Stimulated activated CD8-positive, alpha-beta memory T cell treated with anti-CD3 and anti-CD28 coated beads, Interleukin-7, amount 100 ng/mL, for 48 hours (primary cell): ENCODE data around the gene SPRY2.
A peak's percentile ranks its signal among the peaks of the same experiment; 100 is the strongest.
"Not testable (repeated sequence)": the region's sequence is repeated elsewhere in the genome, so short reads cannot be mapped to it uniquely, and the experiment has no call there.

Experiments used
- DNase-seq, 2 donors: peaks; one replicate each; pipeline ENCODE4 v3.0.0-alpha.2; 2020; ENCODE audit warnings: low read depth in 1 of 2; ENCODE audit errors: extremely low read depth in 1 of 2

The SPRY2 gene

GRCh38 chr13:80355496-80356094, 14.7 kb upstream of the SPRY2 start:
- not testable (repeated sequence) for DNase-seq

GRCh38 chr13:80348750-80349149, 7.8 kb upstream of the SPRY2 start:
- DNase-seq = no peak

GRCh38 chr13:80348314-80348713, 7.4 kb upstream of the SPRY2 start:
- DNase-seq = no peak

GRCh38 chr13:80345771-80346510, 5.0 kb upstream of the SPRY2 start:
- no peak for DNase-seq

DNA sequence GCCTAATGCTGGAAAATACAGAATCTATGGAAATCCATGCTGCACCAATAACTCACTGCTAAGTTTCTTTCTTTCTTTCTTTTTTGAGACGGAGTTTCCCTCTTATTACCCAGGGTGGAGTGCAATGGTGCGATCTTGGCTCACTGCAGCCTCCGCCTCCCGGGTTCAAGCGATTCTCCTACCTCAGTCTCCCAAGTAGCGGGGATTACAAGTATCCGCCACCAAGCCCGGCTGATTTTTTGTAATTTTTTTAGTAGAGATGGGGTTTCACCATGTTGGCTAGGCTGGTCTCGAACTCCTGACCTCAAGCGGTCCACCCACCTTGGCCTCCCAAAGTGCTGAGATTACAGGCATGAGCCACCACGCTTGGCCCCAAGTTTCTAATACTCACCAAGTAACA, 3.1 kb upstream of the SPRY2 start:
- DNase-seq = not testable (repeated sequence)

DNA sequence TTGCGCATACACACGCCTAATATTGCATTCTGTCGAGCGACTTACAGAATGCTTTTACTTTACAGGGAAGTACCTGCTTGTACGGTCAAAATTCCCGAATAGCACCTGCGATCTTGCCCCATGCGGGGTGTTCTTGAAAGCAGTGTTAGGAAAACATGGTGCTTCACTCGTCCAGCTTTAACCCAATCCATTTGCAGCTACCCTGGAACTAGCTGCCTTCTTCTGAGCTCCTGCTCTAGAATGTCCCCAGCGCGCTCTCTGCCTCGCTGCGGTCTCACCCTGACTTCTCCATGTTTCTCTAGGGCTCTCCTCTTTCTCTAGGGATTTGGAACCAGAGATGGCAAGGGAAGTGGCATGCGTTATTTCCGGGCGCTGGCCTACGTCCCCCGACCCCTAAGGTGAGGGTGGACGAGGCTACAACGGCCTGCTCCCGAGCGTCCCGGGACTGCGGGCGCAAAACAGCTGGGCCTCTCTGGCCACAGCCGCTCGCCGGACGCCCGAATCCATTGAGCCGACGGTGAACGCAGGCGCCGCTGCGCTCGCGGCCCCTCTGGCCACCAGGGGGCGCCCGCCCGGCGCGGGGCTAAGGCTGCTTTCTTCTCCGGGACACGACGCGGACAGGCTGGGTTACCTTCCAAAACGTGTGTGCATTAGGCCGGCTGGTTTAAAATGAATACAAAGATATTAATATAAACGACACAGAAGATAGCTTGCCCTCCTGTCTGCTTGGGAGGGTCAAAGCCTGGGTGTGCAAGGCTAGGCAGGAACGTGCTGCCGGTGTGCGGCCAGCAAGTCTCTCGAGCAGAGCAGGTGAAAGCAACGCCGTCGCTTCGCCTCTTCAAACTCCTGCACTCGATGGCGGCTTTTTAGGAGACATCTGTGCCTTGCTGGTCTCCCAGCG, 1.8 kb upstream of the SPRY2 start:
- peak in 1 of 2 donors; percentile 46 for DNase-seq

DNA sequence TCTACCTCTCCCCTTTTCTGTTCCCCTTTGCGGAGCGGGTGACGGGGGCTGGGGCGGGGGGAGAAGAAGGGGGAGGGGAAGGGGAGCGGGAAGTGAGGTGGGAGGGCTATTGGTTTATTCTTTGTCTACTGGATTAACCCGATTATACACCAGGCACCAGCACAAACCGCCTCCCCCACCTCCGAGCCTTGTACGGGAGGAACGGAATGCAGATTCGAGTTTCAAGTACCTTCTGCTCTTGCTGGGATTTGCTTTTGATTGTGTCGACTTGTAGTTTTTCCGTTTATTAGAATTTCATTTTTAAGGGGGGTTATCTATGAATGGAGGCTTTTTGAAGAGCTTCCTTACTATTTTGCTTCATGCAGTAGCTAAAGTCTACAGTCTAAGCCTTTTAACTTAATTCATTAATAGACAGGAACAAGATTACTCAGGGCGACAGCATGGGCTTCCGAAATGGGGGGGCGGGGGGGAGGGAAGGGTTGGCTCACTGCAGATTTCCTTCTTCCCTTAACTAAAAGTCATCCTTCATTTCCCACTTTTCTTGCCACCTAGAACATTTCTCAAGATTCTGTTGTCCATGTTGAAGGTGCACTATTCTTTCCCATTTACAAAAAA, 937 bp upstream of the SPRY2 start:
- DNase-seq = no peak

GRCh38 chr13:80340651-80341100, 250 bp downstream of the SPRY2 start:
- DNase-seq = no peak

- no peak for DNase-seq
Measured at GRCh38 chr13:80339912-80340650, 845 bp downstream of the SPRY2 start.

GRCh38 chr13:80339563-80339911, 1.4 kb downstream of the SPRY2 start:
- DNase-seq = no peak

- no peak for DNase-seq
Measured at GRCh38 chr13:80338781-80339562, 2.0 kb downstream of the SPRY2 start.

DNA sequence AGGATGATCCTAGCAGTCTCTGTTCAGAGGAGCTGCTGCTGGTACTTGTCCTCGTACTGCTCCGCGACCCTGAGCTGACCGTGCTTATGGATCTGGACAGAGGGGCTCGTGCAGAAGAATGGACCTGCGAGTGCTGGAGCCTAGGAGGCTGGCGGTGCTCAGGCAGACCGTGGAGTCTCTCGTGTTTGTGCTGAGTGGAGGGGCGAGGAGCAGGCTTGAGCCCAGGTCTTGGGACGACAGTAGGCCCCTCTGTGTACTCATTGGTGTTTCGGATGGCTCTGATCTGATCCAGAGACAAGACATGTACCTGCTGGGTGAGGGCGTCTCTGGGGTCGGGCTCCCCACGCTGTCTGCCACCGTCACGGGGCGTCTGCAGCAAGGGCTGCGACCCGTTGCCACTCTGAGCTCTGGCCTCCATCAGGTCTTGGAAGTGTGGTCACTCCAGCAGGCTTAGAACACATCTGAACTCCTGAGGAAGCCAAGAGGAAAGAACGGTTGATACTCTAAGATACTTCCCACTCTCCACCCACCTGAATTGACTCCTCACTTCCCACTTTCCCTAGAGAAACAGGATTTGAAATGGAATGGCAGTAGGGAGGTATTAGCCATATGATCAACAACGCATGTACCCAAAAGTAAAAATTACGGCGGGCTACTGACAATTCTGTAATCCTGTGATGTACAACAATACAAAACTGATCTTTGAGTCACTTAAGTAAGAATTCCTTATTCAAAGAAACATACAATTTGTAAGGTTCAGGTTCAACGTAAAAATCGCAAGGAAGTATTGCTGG, 3.4 kb downstream of the SPRY2 start:
- no peak for DNase-seq

GRCh38 chr13:80336776-80337287, 4.1 kb downstream of the SPRY2 start:
- DNase-seq = no peak

DNA sequence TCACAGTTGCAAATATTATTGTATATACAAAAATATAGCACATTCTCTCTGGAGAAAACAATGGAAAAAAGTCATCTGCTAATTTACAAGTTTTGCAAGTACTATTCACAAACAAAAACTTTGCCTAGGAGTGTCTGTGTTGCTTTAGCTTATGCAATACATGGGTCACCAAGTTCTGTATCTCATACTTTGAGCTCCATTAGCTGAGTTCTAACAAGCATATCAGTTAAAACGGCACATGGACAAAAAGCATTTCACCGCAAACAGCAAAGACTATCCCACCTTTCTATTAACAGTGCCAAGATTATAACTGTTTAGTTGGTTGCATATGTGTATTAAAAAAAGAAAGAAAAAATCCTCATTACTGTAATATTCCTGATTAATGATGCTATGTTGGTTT, 4.6 kb downstream of the SPRY2 start:
- DNase-seq = no peak

GRCh38 chr13:80334597-80335260, 6.2 kb downstream of the SPRY2 start:
- no peak for DNase-seq

DNA sequence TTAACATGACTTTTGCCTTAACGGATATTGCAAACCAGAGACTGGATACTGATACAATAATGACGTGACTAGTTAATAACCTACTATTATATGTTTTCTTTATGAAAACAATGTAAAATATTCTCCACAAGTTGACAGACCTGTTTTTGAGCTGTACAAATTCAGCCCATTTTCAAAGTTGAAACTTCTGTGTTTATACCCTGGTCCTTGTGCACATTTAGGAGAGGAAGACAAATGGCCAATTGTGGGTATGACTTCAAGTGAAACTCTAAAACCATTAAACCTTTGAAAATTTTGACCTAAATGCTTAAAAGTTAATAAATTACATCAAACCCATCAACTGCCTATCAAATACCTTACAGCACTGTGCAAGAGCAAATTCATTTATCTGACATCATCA, 8.9 kb downstream of the SPRY2 start:
- DNase-seq = no peak

- DNase-seq = no peak
Measured at GRCh38 chr13:80329250-80329649, 11.7 kb downstream of the SPRY2 start.

GRCh38 chr13:80319004-80319403, 21.9 kb downstream of the SPRY2 start:
- DNase-seq = no peak
